HepG2 (cell line): ENCODE data around the gene LIMA1. TPM values are rescaled to one million over a fixed set of nuclear protein-coding genes. Genes with fewer than 3 reads are reported as not detected.
"Not testable (repeated sequence)": the region's sequence is repeated elsewhere in the genome, so short reads cannot be mapped to it uniquely, and the experiment has no call there.

ENCODE experiments used
- ATAC-seq: fragments of 200-7000 bp; cut with Tn5 transposase; 3 replicates; pipeline ENCODE4 v1.9.1; 2020; ENCODE audit warnings: mild to moderate bottlenecking, moderate library complexity
- BruUV-seq: library from RNA; stranded (reverse); fragments of 400-500 nt; replicated peaks from 2 replicates; lab custom pipeline; 2021; lab: Mats Ljungman, UMichigan
- CTCF ChIA-PET: fragments of 300-600 bp; formaldehyde crosslinking; extraction: SDS; loops from one replicate; lab custom pipeline; 2021; ENCODE audit warnings: low total read pairs, inconsistent platforms, low intra/inter-chr PET ratio; lab: Yijun Ruan, JAX
- POLR2A ChIA-PET: fragments of 350-600 bp; sonication (Branson Sonifier 250); formaldehyde crosslinking; loops from one replicate; lab custom pipeline; 2020; ENCODE audit warnings: antibody characterized with exemption, inconsistent platforms; lab: Yijun Ruan, JAX
- DNase-seq: peaks from one replicate; pipeline ENCODE4 v3.0.0-alpha.2; 2015; ENCODE audit warnings: low spot score
- FAIRE-seq: peaks from 3 replicates; lab custom pipeline; 2011; peaks lifted over from hg19 to GRCh38; lab: Jason Lieb, UNC
- H2AFZ ChIP-seq: one replicate; pipeline ENCODE4 v1.6.1; 2011; ENCODE audit warnings: low read length, inconsistent platforms
- H3K27ac ChIP-seq: fragments of 300-600 bp; 3 replicates; pipeline ENCODE4 v1.8.0; 2011; ENCODE audit warnings: mixed run types, mild to moderate bottlenecking, mixed read lengths, low read length, inconsistent platforms; ENCODE audit not compliant: insufficient read depth; ENCODE audit errors: extremely low read length
- H3K27me3 ChIP-seq, 2 experiments: fragments of 200-600 bp in 1 of 2; 2 replicates in 1 of 2; 3 replicates in 1 of 2; pipeline versions ENCODE4 v1.6.0 to v1.8.0; 2011; ENCODE audit warnings: low read length in 2 of 2, mild to moderate bottlenecking in 2 of 2, moderate library complexity in 2 of 2, inconsistent platforms in 1 of 2; ENCODE audit not compliant: insufficient read depth in 2 of 2, control insufficient read depth in 1 of 2
- H3K36me3 ChIP-seq, 2 experiments: fragments of 200-600 bp in 1 of 2; replicated peaks in 1 of 2; 2 replicates in 1 of 2; 3 replicates in 1 of 2; pipeline versions ENCODE4 v1.5.1 to v1.8.0; 2011; ENCODE audit warnings: low read length in 2 of 2, inconsistent platforms in 1 of 2; ENCODE audit not compliant: insufficient read depth in 2 of 2, control insufficient read depth in 1 of 2
- H3K4me1 ChIP-seq: 2 replicates; pipeline ENCODE4 v1.5.1; 2012; ENCODE audit warnings: low read length, inconsistent platforms; ENCODE audit not compliant: insufficient read depth
- H3K4me2 ChIP-seq: 2 replicates; pipeline ENCODE4 v1.6.0; 2011; ENCODE audit warnings: low read depth, low read length, inconsistent platforms
- H3K4me3 ChIP-seq, 3 experiments: fragments of 200-600 bp in 1 of 3; sonication (generic), shearing (Covaris generic) in 1 of 3; replicated peaks in 1 of 3; 2 replicates each; pipeline ENCODE4 v1.5.1; 2011 to 2016; ENCODE audit warnings: low read length in 3 of 3, inconsistent platforms in 2 of 3, low read depth in 2 of 3, mild to moderate bottlenecking in 2 of 3, control low read depth in 1 of 3, mixed read lengths in 1 of 3; ENCODE audit not compliant: insufficient read depth in 1 of 3
- H3K79me2 ChIP-seq: one replicate; pipeline ENCODE4 v1.6.1; 2011; ENCODE audit warnings: low read length, inconsistent platforms; ENCODE audit not compliant: insufficient read depth
- H3K9ac ChIP-seq: 2 replicates; pipeline ENCODE4 v1.6.0; 2011; ENCODE audit warnings: mild to moderate bottlenecking, low read depth, low read length, inconsistent platforms; ENCODE audit not compliant: insufficient read depth
- H3K9me3 ChIP-seq: 2 replicates; pipeline ENCODE4 v1.5.1; 2012; ENCODE audit warnings: mild to moderate bottlenecking, low read length
- H4K20me1 ChIP-seq: 2 replicates; pipeline ENCODE4 v1.6.0; 2011; ENCODE audit warnings: inconsistent platforms, mild to moderate bottlenecking, low read length, moderate library complexity; ENCODE audit not compliant: insufficient read depth
- CEBPG ChIP-seq: IDR thresholded peaks from 2 replicates; pipeline ENCODE4 v1.6.1; 2016
- EP300 ChIP-seq, 3 experiments: sonication (generic) in 1 of 3; formaldehyde crosslinking in 1 of 3; IDR thresholded peaks; 2 replicates each; pipeline versions ENCODE4 v1.5.1 to v1.6.1; 2011 to 2020; ENCODE audit warnings: low read depth in 2 of 3, low read length in 2 of 3, borderline replicate concordance in 1 of 3, improper control_type of control experiment in 1 of 3, mild to moderate bottlenecking in 1 of 3, missing genetic modification reagents in 1 of 3, moderate library complexity in 1 of 3
- FOXJ3 ChIP-seq: sonication (generic); formaldehyde crosslinking; IDR thresholded peaks from 2 replicates; pipeline ENCODE4 v1.4.0; 2020; ENCODE audit warnings: missing genetic modification reagents, mild to moderate bottlenecking, borderline replicate concordance
- GABPB1 ChIP-seq: IDR thresholded peaks from 2 replicates; pipeline ENCODE4 v1.6.1; 2016; ENCODE audit warnings: mild to moderate bottlenecking, missing genetic modification reagents, moderate library complexity, missing compliant biosample characterization
- GTF2F1 ChIP-seq: fragments of 150-350 bp; IDR thresholded peaks from 2 replicates; pipeline ENCODE4 v1.6.1; 2014; ENCODE audit warnings: low read length
- HOXA3 ChIP-seq: sonication (generic); formaldehyde crosslinking; IDR thresholded peaks from 2 replicates; pipeline ENCODE4 v1.5.0; 2020; ENCODE audit warnings: missing genetic modification reagents
- MED1 ChIP-seq: sonication (generic); formaldehyde crosslinking; IDR thresholded peaks from 2 replicates; pipeline ENCODE4 v1.4.0; 2020; ENCODE audit warnings: missing genetic modification reagents
- MIER3 ChIP-seq: IDR thresholded peaks from 2 replicates; pipeline ENCODE4 v1.6.1; 2016; ENCODE audit warnings: missing compliant biosample characterization, borderline replicate concordance
- MXI1 ChIP-seq: IDR thresholded peaks from 3 replicates; pipeline ENCODE4 v1.6.1; 2012; ENCODE audit warnings: low read depth, low read length, inconsistent platforms, borderline replicate concordance
- NFATC3 ChIP-seq: sonication (generic); formaldehyde crosslinking; IDR thresholded peaks from 2 replicates; pipeline ENCODE4 v1.5.1; 2020; ENCODE audit warnings: mild to moderate bottlenecking, missing genetic modification reagents
- NR2C2 ChIP-seq: sonication (generic); formaldehyde crosslinking; IDR thresholded peaks from 2 replicates; pipeline ENCODE4 v1.4.0; 2020; ENCODE audit warnings: missing genetic modification reagents, mild to moderate bottlenecking, moderate library complexity, borderline replicate concordance
- NR2F1 ChIP-seq, 2 experiments: fragments of 450-650 bp in 1 of 2; formaldehyde crosslinking in 1 of 2; IDR thresholded peaks; 2 replicates each; pipeline versions ENCODE4 v1.5.0 to v1.6.1; 2016 to 2020; ENCODE audit warnings: mild to moderate bottlenecking in 1 of 2, missing compliant biosample characterization in 1 of 2, missing genetic modification reagents in 1 of 2, moderate library complexity in 1 of 2
- SAP130 ChIP-seq: IDR thresholded peaks from 2 replicates; pipeline ENCODE4 v1.6.1; 2016; ENCODE audit warnings: low read depth
- SOX13 ChIP-seq, 3 experiments: fragments of 450-650 bp in 1 of 3; sonication (generic) in 1 of 3; formaldehyde crosslinking in 1 of 3; IDR thresholded peaks in 2 of 3; conservative IDR thresholded peaks in 1 of 3; 2 replicates each; pipeline versions ENCODE4 v1.5.0 to v1.6.1; 2016 to 2020; ENCODE audit warnings: antibody characterized with exemption in 1 of 3, mild to moderate bottlenecking in 1 of 3, missing compliant biosample characterization in 1 of 3, missing genetic modification reagents in 1 of 3, moderate library complexity in 1 of 3
- STAG1 ChIP-seq: sonication (generic); formaldehyde crosslinking; IDR thresholded peaks from 2 replicates; pipeline ENCODE4 v1.4.0; 2020; ENCODE audit warnings: missing genetic modification reagents
- TBX2 ChIP-seq: sonication (generic); formaldehyde crosslinking; IDR thresholded peaks from 2 replicates; pipeline ENCODE4 v1.5.0; 2020; ENCODE audit warnings: missing genetic modification reagents, mild to moderate bottlenecking, borderline replicate concordance
- TOPORS ChIP-seq: sonication (generic); formaldehyde crosslinking; IDR thresholded peaks from 2 replicates; pipeline ENCODE4 v1.8.0; 2023; ENCODE audit warnings: mild to moderate bottlenecking, missing genetic modification reagents
- XRCC5 ChIP-seq: fragments of 200-400 bp; formaldehyde crosslinking; optimal IDR thresholded peaks from 2 replicates; pipeline ENCODE3; 2017; ENCODE audit warnings: mild to moderate bottlenecking, low read length
- ZMYM2 ChIP-seq: sonication (generic); formaldehyde crosslinking; IDR thresholded peaks from 2 replicates; pipeline ENCODE4 v1.8.0; 2022; ENCODE audit warnings: mild to moderate bottlenecking, missing genetic modification reagents
- ZNF121 ChIP-seq: sonication (generic); formaldehyde crosslinking; IDR thresholded peaks from 2 replicates; pipeline ENCODE4 v1.5.0; 2020; ENCODE audit warnings: mild to moderate bottlenecking, missing genetic modification reagents
- ZNF549 ChIP-seq: sonication (generic); formaldehyde crosslinking; IDR thresholded peaks from 2 replicates; pipeline ENCODE4 v1.5.0; 2020; ENCODE audit warnings: missing genetic modification reagents
- WGBS: methylation state at CpG from one replicate; pipeline ENCODE4 v1.1.6; 2017; ENCODE audit warnings: low lambda C conversion rate; 5-methylcytosine and 5-hydroxymethylcytosine counted together
- in situ Hi-C: cut with HindIII; loops from 2 replicates; pipeline ENCODE4 v1.10.0; 2017; ENCODE audit warnings: low pct_unique_long_range_greater_than_20kb; ENCODE audit not compliant: extremely low pct_ligation_motif_present
- intact Hi-C: fragments of 100-400 bp; cut with micrococcal nuclease; formaldehyde crosslinking; loops from one replicate; pipeline ENCODE4 v1.10.0; 2022; ENCODE audit not compliant: unreplicated experiment
- polyA plus RNA-seq, 8 experiments: library from polyadenylated mRNA; depleted of rRNA in 3 of 8; stranded (reverse) in 7 of 8; unstranded in 1 of 8; fragments of >200 nt; fragmentation: Illumina TruSeq in 4 of 8; extraction: Trizol in 4 of 8; gene quantifications; 2 replicates each; pipeline versions ENCODE4 v1.2.1 to v1.2.3, GENCODE V29; 2011 to 2016; ENCODE audit warnings: low read depth in 4 of 8, missing spikeins in 1 of 8, mixed read lengths in 1 of 8; ENCODE audit not compliant: insufficient read depth in 1 of 8
- total RNA-seq, 5 experiments: library from RNA; depleted of rRNA; stranded (reverse); fragments of >200 nt; fragmentation: Illumina TruSeq; extraction: Trizol; gene quantifications; 2 replicates each; pipeline ENCODE4 v1.2.3, GENCODE V29; 2016; ENCODE audit warnings: low read depth in 1 of 5

LIMA1 gene
- total and polyA plus RNA-seq, 2 of the 13 experiments (the other 11 are each of a cell fraction or from before 2014, with no cell fraction given) = 13.0 to 19.8 TPM

- no peaks in the 10 kb centered on the region for H4K20me1 ChIP-seq
- WGBS = 83% methylated on average over 4 of the region's 4 CpGs
- in situ Hi-C loops = no loop called here
- ChIA-PET POLR2A (interaction anchor here (1.2 to 1.7 kb wide), 2 partner anchors 35 to 165 kb away, joined by 3 to 7 read pairs; partner anchors contain the start of gene LIMA1), CTCF (no interaction called here)
- H3K27ac ChIP-seq = peak overlapping the region; percentile 55
- peaks cover 60% of the 10 kb centered on the region for H3K4me1 ChIP-seq
- no peaks in the 10 kb centered on the region for H3K79me2 ChIP-seq
- DNase-seq = no peak
- no peak for ATAC-seq
- intact Hi-C loops = loop anchor here (10.0 kb wide), 1 partner anchor 146 kb away; the partner anchor contains the start of gene FAM186A
- H3K9ac ChIP-seq = no peak overlapping the region
- no peak overlapping the region for H3K4me3 ChIP-seq
- H2AFZ ChIP-seq = no peak overlapping the region
- BruUV-seq = no TSS peak
- no peak for TF ChIP-seq FOXJ3
- no peak for TF ChIP-seq TOPORS (CRISPR knock-in tag)
- no peak for TF ChIP-seq NFATC3 (CRISPR knock-in tag)
- no peak for TF ChIP-seq ZMYM2 (CRISPR knock-in tag)
- no peak for TF ChIP-seq XRCC5
- TF ChIP-seq ZNF549 (CRISPR knock-in tag) = no peak
- no peak for TF ChIP-seq MXI1
- TF ChIP-seq STAG1 = no peak
- TF ChIP-seq GTF2F1 = no peak
- H3K36me3 ChIP-seq = peaks cover 0 to 4% of the 10 kb centered on the region in 2 experiments; a peak in 2 of 5 replicates
- no peaks in the 10 kb centered on the region for H3K27me3 ChIP-seq
- H3K4me2 ChIP-seq = peak overlapping the region; percentile 61
- no peaks in the 10 kb centered on the region for H3K9me3 ChIP-seq
- FAIRE-seq = no peak
These were observed 34.9 kb downstream of the LIMA1 start for GRCh38 chr12:50248411-50248810.

GRCh38 chr12:50247665-50248064 lies 35.7 kb downstream of the LIMA1 start:
- H3K9me3 ChIP-seq; in situ Hi-C loops; BruUV-seq; H3K79me2 ChIP-seq; H3K4me2 ChIP-seq; H4K20me1 ChIP-seq; H3K4me3 ChIP-seq; H3K27me3 ChIP-seq; H3K36me3 ChIP-seq; H3K9ac ChIP-seq; CTCF ChIA-PET; H2AFZ ChIP-seq; TF ChIP-seq EP300 (CRISPR knock-in tag; IDR thresholded peaks at IDR 0.05; ENCODE audit: borderline replicate concordance); SOX13 (IDR thresholded peaks at IDR 0.05): not testable (repeated sequence)
- POLR2A ChIA-PET = interaction anchor here (0.5 to 1.7 kb wide), 4 partner anchors 13 to 165 kb away, joined by 3 to 7 read pairs (median 4); partner anchors contain the start of gene LIMA1
- FAIRE-seq (peak; percentile 46), ATAC-seq (peak; percentile 75), DNase-seq (peak; percentile 59)
- Histone ChIP-seq H3K4me1 (peaks cover 60% of the 10 kb centered on the region), H3K27ac (peak overlapping the region; percentile 19)
- intact Hi-C loops = loop anchor here (10.0 kb wide), 1 partner anchor 147 kb away; the partner anchor contains the start of gene FAM186A
- WGBS = 37% methylated on average over 8 of the region's 9 CpGs
- TF ChIP-seq NR2F1 (CRISPR knock-in tag; IDR thresholded peaks at IDR 0.05) = peak in 1 of 2 experiments; percentile 46; a peak in 1 of 4 replicates
- TF ChIP-seq EP300 (IDR thresholded peaks at IDR 0.05; ENCODE audit: low read depth in 2 of 2, low read length in 2 of 2) = peak in 1 of 2 experiments; percentile 11; a peak in 1 of 4 replicates
- TF ChIP-seq ZNF121 (CRISPR knock-in tag) = peak; percentile 38; the same call in 1 of the 2 replicates
- peak; percentile 66; the same call in 1 of the 2 replicates for TF ChIP-seq TBX2 (CRISPR knock-in tag)
- TF ChIP-seq GABPB1 (CRISPR knock-in tag) = peak; percentile 40
- peak; percentile 64 for TF ChIP-seq SAP130
- peak; percentile 39; the same call in 1 of the 2 replicates for TF ChIP-seq HOXA3
- TF ChIP-seq MED1 (CRISPR knock-in tag) = peak; percentile 55; the same call in 1 of the 2 replicates
- TF ChIP-seq CEBPG (CRISPR knock-in tag) = peak; percentile 49
- 0 out of 2 replicates have a peak, but pooled peaks have one; percentile 34 for TF ChIP-seq MIER3 (CRISPR knock-in tag)
- peak; percentile 71; the same call in 1 of the 2 replicates for TF ChIP-seq NR2C2
- peak in 1 of 2 experiments; percentile 60; a peak in 1 of 4 replicates for TF ChIP-seq SOX13 (CRISPR knock-in tag; conservative IDR thresholded peaks at IDR 0.05 in 1 of 2, IDR thresholded peaks at IDR 0.05 in 1 of 2)
